ENCODE results near the gene SH3BGRL3.

GRCh38 chr1:26237230-26237966 is 42.5 kb upstream of the SH3BGRL3 start:
- TF ChIP-seq CTCF (IDR thresholded peaks at IDR 0.05) (no peak), POLR2A (IDR thresholded peaks at IDR 0.05; ENCODE audit: low read depth) (no peak), POLR2AphosphoS5 (IDR thresholded peaks at IDR 0.05) (no peak), EP300 (IDR thresholded peaks at IDR 0.05) (no peak)

Measured in esophagus muscularis mucosa (tissue), 4 donors.